LNCaP clone FGC (cell line): ENCODE measurements around the gene NOL9.
A peak's percentile ranks its signal among the peaks of the same experiment; 100 is the strongest.

Experiments used
- DNase-seq: peaks from one replicate; pipeline ENCODE4 v3.0.0-alpha.2; 2011; ENCODE audit warnings: low read depth
- H3K4me3 ChIP-seq: 2 replicates; pipeline ENCODE4 v1.5.1; 2011; ENCODE audit warnings: mild to moderate bottlenecking, low read depth, low read length, control low read depth
- TF ChIP-seq, protein P1 (sequence below): IDR thresholded peaks from 2 replicates; pipeline ENCODE4 v1.5.1; 2012; ENCODE audit warnings: mild to moderate bottlenecking; ENCODE audit not compliant: control insufficient read depth, insufficient read depth; ENCODE audit errors: extremely low read depth

The NOL9 gene

DNA sequence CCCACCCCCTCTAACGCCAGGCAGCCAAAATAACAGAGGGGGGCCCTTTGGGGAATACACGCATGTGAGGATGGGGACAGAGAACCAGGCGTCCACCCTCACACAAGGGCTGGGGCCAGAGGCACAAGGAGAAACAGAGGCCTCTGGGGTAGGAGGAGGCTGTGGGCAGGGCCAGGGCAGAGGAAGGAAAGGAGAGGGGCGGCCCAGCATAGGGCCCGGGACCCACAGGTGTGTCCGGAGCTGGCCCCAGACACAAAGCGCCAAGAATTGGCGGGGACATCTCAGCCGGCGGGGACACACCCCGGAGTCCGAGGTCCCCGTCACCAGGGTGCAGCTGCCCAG, 69.5 kb downstream of the NOL9 start:
- DNase-seq, result no peak
- no peak overlapping the region for H3K4me3 ChIP-seq
- TF ChIP-seq, protein P1, sequence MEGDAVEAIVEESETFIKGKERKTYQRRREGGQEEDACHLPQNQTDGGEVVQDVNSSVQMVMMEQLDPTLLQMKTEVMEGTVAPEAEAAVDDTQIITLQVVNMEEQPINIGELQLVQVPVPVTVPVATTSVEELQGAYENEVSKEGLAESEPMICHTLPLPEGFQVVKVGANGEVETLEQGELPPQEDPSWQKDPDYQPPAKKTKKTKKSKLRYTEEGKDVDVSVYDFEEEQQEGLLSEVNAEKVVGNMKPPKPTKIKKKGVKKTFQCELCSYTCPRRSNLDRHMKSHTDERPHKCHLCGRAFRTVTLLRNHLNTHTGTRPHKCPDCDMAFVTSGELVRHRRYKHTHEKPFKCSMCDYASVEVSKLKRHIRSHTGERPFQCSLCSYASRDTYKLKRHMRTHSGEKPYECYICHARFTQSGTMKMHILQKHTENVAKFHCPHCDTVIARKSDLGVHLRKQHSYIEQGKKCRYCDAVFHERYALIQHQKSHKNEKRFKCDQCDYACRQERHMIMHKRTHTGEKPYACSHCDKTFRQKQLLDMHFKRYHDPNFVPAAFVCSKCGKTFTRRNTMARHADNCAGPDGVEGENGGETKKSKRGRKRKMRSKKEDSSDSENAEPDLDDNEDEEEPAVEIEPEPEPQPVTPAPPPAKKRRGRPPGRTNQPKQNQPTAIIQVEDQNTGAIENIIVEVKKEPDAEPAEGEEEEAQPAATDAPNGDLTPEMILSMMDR, result no peak

DNA sequence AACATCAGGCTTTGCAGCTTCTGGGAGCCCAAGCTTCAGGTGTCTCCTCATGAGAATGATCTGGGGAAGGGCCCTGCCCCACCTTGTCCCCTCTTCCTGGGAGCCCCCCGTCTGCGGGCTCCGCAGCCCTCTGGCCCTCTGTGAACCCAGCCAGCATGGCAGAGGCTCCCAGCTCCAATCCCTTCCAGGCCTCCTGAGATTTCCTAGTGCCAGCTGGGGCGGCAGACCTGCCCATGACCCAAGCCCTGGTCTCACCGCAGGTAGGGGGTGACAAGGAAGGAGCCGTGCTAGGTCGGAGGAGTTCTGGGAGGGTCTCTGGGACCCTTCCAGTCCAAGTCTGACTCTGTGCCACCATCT, 70.6 kb downstream of the NOL9 start:
- no peak overlapping the region for H3K4me3 ChIP-seq
- TF ChIP-seq, protein P1, result no peak
- no peak for DNase-seq

DNA sequence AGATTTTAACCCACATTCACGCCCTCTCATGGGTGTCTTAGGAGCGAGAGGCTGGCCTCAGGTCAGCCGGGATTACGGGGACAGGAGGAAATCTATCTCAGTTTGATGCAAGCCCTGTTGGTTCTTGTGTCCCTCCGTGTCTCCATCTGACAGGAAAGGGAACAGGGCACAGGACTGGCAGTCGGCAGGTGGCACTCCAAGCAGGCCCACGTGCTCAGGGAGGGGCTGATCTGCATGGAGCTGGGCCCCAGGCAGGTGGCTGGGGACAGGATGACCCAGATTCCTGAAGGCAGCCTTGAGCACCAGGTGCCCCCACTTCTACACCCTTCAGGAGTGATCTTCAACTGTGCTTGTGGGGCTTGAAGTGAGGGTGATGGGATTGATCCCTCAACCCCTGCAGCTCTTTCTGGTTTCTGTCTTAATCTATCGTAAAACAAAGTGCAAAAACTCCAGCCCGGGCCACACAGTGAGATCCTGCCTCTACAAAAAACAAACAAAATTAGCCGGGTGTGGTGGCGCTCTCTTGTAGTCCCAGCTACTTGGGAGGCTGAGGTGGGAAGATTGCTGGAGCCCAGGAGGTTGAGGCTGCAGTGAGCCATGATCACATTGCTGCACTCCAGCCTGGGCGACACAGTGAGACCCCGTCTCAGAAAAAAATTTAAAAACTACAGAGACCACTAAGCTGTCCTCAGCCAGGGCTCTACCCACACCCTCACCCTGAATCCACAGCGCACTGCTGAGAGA, 71.1 kb downstream of the NOL9 start:
- no peak for DNase-seq
- no peak overlapping the region for H3K4me3 ChIP-seq
- TF ChIP-seq, protein P1, result 0 out of 2 replicates have a peak, but pooled peaks have one; percentile 13

DNA sequence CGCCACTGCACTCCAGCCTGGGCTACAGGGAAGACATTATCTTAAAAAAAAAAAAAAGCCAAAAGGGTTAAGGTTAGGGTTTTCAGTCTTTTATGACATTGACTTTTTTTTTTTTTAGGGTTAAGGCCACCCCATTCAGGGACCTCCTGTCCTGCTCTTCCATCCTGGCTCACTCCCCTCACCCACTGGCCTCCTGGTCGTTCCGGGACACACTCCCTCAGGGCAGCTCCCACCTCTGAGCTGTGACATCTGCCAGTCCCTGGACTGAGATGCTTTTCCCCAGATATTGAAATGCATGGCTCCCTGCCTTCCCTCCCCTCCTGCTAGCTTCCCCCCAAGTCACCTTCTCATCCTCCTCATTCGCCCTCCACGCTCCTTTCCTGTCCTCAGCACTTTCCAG, 72.5 kb downstream of the NOL9 start:
- no peak overlapping the region for H3K4me3 ChIP-seq
- TF ChIP-seq, protein P1, result no peak
- DNase-seq, result no peak

DNA sequence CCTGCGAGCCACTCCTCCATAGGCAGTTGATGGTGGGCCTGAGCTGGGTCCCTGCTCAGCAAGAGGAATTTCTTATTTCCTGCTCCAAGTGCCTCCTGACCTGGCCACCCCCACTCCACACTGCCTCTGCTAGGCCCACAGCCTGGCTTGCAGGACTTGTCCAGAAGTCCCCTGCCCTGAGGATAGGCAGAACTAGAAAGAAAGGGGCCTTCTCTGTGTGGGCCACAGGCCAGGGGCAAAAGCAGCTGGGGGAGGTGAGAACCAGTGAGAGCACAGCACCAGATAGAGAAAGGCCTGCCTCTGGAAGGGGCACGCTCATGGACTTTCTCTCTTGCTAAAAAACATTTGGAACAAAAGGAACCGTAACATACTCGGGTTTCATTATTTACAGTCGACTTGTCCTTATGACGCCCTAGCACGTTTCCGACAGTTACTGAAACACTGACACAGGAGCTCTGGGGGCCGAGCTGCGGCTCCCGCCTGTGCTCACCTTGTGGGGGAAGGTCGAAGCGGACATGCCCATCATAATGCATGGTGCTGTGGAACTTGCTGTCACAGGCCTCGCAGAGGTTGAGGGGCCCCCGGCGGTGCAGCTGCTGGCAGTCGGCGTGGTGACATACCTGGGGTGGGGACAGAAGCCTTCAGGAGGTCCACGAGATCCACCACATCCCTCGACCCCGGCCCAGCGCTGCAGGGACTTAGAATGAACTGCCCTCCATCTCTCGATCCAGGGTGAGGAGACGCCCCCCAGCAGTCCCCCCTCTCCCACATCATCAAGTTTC, 77.1 kb downstream of the NOL9 start:
- DNase-seq, result no peak
- TF ChIP-seq, protein P1, result no peak
- no peak overlapping the region for H3K4me3 ChIP-seq

DNA sequence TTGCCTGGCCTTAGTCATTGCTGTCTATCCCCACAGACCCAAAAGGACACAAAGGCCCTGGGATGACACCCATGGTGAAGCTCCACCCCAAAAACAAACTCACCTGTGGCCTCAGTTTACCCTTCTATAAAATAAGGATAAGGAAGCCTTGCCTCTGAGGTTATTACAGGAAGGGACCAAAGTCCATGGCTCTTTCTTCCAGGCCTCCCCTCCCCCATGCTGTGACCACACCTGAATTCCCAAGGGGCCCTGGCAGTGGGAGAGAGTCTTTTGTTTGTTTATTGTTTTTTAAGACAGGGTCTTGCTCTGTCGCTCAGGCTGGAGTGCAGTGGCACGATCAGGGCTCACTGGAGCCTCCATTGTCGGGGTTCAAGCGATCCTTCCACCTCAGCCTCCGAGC, 77.8 kb downstream of the NOL9 start:
- DNase-seq, result no peak

More for the DNA sequence above, 77.8 kb downstream of the NOL9 start:
- H3K4me3 ChIP-seq, result no peak overlapping the region
- TF ChIP-seq, protein P1, result no peak
